Neural cell (in vitro differentiated cells): ENCODE measurements around the gene AUNIP.

ENCODE experiments used
- CTCF ChIP-seq: fragments of 450-650 bp; IDR thresholded peaks from 2 replicates; pipeline ENCODE4 v1.5.1; 2014; ENCODE audit warnings: antibody characterized with exemption, mild to moderate bottlenecking, moderate library complexity; ENCODE audit not compliant: poor library complexity, severe bottlenecking
- EP300 ChIP-seq: fragments of 450-650 bp; conservative IDR thresholded peaks from 2 replicates; pipeline ENCODE4 v1.6.1; 2014; ENCODE audit warnings: antibody characterized with exemption, mild to moderate bottlenecking, moderate library complexity; ENCODE audit not compliant: poor library complexity, severe bottlenecking
- EZH2 ChIP-seq: fragments of 200-600, 300-800 bp; shearing (Covaris generic), sonication (generic); IDR thresholded peaks from 2 replicates; pipeline ENCODE4 v1.6.1; 2014; ENCODE audit warnings: antibody characterized with exemption, low read length, borderline replicate concordance, mild to moderate bottlenecking; ENCODE audit not compliant: insufficient read depth, poor library complexity, severe bottlenecking
- MXI1 ChIP-seq: fragments of 450-650 bp; conservative IDR thresholded peaks from 2 replicates; pipeline ENCODE4 v1.6.1; 2014; ENCODE audit warnings: antibody characterized with exemption, mild to moderate bottlenecking; ENCODE audit not compliant: poor library complexity, severe bottlenecking
- POLR2AphosphoS5 ChIP-seq: IDR thresholded peaks from 2 replicates; pipeline ENCODE4 v1.6.1; 2012
- RAD21 ChIP-seq: fragments of 450-650 bp; conservative IDR thresholded peaks from 2 replicates; pipeline ENCODE4 v1.6.1; 2014; ENCODE audit warnings: antibody characterized with exemption, mild to moderate bottlenecking, moderate library complexity
- REST ChIP-seq: IDR thresholded peaks from 2 replicates; pipeline ENCODE4 v1.6.1; 2012; ENCODE audit warnings: borderline replicate concordance
- TAF1 ChIP-seq: IDR thresholded peaks from 2 replicates; pipeline ENCODE4 v1.6.1; 2012; ENCODE audit warnings: low read depth

GRCh38 chr1:25833158-25833557 is 26.1 kb downstream of the AUNIP start:
- TF ChIP-seq RAD21 = no peak
- TF ChIP-seq CTCF = no peak
- no peak for TF ChIP-seq EZH2
- TF ChIP-seq REST = no peak
- no peak for TF ChIP-seq EP300
- TF ChIP-seq POLR2AphosphoS5 = no peak
- no peak for TF ChIP-seq TAF1
- no peak for TF ChIP-seq MXI1
